Fibroblast of skin of abdomen (primary cell): ENCODE results near the gene ITGB5.
"Not testable (repeated sequence)": the region's sequence is repeated elsewhere in the genome, so short reads cannot be mapped to it uniquely, and the experiment has no call there.

ENCODE experiments used
- DNase-seq: peaks from one replicate; pipeline ENCODE4 v3.0.0-alpha.2; 2013

The ITGB5 gene

DNA sequence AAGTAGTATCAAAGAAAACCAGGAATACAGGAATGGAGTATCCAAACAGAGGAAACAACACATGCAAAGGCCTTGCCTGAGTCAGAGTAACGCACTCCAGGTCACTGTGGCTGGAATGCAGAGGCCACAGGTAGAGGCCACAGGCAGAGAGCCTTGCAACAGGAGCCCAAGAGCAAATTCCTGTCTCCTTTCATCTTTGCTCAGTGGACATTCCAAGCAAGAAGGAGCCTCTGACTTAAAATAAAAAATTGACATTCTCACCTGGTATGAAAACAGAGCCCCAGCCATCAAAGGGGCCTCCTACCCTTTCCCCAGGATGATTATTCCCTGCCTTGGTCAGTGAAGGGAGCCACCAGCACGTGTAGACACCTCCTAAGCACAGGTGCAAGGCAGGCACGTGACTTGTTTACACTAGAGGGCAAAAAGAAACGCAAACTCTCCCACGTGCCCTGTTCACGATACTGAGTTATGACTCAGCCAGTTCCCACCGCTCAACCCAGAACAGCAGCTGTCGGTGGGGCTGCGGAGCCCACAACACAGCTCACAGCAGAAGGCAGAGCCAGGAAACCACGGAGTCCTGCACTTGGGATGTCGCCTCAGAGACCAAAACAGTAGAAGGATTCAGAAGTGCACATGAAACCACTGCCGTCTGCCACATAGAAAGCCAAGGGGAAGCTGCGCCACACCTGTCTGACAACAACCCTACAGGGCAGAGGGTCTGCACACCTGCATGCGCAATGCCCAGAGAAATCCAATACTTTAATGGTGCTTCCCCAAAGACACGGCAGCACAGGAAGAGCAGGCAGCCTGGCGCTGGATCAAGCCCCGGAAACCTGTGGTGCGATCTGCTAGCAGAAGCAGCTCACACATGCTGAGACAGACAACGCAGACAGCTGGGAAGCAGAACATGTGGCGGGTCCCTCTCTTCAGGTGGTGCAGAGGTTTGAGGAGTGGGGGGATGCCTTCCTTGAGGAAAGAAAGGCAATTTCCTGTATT lies 52.1 kb downstream of the ITGB5 start:
- DNase-seq = peak; percentile 76

DNA sequence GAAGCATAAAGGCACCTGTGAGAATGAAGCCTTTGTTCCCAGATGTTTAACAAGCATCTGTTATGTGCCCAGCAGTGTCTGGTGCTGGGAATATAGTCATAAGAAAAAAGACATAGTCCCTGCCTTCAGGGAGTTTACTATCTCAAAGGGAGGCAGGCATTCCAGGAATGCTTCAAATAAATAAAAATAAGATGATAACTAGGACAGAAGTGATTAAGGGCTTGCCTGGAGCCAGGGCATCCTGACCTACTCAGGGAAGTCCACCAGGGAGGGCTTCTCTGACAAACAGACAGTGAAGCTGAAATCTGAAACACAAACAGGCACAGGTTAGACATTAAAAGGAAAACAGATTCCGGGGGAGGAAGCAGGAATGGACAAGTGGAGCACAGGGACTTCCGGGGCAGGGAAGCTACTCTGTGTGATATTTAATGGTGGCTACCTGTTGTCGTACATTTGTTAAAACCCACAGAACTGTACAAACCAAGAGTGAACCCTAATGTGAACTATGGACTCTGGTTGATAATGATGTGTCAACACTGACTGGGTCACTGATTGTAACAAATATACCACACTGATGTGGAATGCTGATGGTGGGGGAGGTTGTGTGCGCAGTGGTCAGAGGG lies 53.3 kb downstream of the ITGB5 start:
- no peak for DNase-seq

DNA sequence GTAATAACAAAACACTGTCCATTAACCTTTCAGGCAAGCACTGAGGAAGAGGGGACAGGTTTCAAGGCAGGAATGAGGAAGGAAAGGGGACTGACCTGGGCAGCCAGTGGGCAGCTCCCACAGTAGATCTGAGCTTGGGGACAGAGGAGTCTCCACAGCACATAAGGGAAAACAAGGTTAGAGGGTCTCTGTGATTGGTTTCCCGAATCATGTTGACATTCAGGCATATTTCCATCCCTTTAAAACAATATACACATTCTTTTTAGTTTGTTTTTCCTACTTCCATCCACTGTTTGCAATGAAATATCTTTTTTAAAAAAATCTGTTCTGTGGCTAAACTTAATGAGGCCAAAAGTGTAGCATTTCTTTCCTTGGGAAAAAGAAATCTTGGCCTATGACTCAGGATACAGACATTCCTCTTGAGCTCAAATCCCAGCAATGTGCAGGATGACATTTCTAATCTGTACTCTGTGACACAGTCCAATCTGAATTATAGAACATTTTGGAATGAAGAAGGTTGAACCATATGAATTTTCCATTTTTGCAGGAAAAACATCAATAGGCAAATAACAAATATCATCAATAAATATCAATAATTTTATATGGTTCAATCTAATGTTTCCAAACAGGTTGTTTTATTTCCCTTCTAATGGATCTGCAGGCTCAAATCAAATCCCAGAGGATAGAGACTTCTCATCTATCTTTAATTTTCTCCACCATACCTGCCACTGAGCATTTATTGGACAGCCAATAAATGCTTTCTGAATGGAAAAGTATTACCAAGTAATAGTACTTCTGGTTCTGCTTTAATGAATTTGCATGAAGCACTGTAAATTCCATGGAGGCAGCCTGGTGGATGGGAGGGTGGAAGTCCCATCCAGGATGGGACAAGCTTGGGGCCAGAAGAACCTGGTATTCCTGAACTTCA lies 54.1 kb downstream of the ITGB5 start:
- peak; percentile 83 for DNase-seq

DNA sequence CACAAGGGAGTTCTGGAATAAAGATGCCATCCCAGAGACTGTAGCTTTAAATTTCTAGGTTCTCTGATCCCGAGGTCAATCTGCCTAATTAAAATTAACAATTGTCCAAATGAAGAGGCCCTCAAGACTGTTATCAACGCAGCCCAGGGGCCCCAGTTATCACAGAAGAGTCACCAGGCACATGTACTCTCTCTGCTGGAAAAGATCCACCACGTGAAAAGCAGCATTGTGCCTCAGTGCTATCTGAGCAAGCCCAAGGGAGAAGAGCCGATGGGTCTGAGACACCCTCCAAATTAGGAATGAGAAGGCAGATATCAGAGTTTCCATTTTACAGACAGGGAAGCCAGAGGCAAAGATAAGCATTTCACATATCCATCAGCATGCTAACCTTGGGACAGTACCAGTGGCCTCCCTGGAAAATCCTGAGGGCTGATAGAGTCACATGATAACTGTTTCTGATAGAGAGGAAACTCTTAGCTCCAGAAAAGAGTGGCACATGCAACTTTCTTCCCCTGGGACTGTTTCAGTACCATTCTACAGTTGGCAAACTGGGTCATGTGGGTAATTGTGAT lies 55.5 kb downstream of the ITGB5 start:
- no peak for DNase-seq

DNA sequence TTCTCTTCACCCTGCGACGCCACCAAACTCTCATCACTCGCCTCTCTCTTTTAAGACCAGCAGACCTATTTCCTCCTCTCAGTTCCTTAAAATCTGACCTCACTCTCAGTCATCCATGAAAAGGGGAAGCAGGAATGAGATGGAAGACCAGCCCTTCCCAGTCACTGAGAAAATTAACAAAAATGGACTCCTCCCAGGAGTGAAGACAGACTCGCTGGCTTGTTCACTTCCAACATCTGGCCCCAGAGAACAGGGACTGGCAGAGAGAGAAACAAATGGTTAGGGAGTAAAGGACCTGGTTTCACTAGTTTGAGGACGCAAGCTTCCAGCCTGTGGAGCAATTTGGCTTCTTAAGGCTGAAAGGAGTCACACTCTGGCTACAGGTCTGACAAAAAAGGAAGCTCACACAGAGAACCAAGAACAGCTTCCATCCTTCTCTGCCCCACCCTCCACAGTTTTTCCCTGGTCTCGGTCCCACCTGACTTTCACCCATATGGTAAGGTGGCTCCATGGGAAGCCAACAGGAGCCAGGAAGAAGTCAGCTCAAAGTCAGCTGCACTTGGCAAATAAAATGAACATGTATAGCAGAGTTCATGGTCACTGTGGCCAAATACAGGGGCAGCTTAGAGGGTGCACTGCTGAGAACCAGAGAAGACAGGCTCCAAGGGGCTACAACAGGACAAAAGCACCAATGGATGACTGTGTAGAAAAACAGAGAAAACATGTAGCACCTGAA lies 57.2 kb downstream of the ITGB5 start:
- DNase-seq = no peak

DNA sequence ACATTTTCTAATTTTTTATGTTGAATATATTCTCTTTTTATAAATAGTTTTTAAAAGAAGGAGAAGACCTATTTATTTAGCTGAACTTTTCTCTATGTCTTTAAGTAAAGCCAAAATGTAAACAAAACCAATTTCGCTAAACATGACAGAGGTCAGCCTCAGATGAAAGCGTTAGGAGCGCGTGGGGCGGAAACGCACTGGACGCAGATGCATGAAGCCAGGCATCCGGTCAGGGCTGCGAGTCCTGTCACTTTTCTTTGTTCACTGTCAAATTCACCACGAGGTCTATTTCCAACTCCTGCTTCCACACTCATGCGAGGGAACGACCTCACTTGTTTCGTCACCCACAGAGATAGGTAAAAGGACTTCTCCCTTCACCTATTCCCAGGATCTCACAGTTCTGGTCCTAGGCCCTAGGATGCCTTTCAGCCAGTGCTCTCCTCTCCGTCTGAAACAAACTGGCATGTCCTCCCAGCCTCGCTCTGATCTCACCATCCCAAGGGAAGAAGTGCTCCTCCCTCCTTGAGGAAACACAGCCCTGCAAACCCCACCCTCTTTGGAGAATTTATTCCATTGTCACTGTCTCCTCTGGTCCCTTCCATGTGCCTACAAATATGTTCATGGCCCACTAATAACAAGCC lies 57.9 kb downstream of the ITGB5 start:
- DNase-seq = no peak

DNA sequence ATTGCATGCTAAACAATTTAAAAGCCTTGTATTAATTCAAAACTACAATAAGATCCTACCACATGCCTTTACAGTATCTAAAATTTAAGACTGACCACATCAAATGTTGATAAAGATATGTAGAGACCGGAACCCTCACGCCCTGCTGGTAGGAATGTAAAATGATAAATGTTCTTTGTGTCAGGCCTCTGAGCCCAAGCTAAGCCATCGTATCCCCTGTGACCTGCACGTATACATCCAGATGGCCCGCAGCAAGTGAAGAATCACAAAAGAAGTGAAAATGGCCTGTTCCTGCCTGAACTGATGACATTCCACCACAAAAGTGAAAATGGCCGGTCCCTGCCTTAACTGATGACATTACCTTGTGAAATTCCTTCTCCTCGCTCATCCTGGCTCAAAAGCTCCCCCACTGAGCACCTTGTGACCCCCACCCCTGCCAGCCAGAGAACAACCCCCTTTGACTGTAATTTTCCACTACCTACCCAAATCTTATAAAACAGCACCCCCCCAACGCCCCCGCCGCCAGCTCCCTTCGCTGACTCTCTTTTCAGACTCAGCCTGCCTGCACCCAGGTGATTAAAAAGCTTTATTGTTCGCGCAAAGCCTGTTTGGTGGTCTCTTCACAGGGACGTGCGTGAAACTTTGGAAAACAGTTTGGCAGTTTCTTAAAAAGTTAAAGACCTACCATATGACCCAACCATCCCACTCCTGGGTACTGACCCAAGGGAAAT lies 59.5 kb downstream of the ITGB5 start:
- not testable (repeated sequence) for DNase-seq

DNA sequence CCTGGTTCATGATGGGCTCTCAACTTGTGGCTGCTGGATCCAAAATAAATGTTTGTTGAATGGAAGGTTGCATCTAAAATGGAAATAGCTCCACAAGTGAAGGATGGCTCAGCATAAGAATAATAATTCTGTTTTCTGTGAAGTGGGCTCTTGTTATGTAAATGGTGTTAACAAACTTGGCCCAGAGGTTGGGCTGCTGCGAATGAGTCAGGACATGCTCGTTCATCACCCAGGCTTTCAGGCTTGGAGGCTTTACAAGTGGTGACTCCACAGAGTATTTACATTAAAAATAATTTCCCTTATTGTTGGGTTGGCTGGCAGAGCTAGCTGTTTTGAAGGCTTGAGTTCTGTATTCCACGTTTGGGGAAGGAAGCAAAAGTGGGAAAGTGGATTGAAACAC lies 60.5 kb downstream of the ITGB5 start:
- DNase-seq = peak; percentile 82

DNA sequence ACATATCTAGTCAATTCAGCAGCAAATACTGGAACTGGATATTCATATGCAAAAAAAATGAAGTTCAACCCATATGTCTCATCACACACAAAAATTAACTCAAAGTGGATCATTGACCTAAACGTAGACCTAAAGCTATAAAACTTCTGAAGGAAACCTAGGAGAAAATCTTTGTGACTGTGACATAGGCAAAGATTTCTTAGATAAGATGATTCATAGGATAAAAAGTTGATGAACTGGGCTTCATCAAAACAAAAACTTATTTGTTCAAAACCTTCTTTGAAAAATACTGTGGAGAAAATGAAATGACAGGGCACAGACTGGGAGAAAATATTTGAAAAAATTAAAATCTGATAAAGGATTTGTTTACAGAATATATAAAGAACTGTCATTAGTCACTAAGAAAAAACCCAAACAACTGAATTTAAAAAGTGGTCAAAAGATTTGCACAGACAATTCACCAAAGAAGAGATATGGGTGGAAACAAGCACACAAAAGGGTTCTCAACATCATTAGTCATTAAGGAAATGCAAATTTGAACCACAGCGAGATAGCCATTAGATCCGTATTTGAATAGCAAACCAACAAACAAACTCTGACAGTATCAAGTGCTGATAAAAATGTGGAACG lies 62.8 kb downstream of the ITGB5 start:
- DNase-seq = no peak

DNA sequence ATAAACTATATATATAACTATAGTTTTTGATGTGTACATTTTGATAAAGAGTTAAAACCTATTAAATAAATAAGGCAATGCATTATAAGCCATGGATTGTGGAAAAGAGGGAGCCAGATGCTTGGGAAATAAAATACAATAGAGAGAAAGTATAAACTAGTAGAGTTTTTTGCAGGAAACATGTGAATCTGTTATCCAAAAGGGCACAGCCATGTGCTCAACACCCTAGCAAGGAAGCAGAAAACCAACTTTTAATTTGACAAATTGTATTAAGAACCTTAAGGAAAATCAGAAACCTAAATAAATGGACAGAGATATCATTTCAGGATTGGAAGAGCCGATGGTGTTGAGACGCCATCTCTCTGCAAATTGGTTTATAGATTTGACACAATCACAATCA lies 63.5 kb downstream of the ITGB5 start:
- DNase-seq = no peak

DNA sequence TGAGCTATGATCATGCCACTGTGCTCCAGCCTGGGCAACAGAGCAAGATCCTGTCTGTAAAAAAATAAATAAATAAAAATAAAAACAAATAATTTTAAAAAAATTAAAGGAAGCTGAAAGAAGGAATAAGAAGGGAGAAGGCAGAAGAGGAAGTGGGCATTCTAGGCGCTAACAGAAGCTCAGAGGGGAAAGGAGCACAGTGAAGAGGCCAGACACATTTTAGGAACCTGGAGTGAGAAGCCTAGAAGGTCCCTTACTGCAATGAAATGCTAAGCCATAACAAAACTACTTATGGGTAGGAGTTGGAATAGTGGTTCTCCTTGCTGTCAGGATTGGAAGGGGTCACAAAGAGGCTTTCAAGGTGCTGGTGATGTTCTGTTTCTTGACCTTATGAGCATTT lies 64.0 kb downstream of the ITGB5 start:
- no peak for DNase-seq

DNA sequence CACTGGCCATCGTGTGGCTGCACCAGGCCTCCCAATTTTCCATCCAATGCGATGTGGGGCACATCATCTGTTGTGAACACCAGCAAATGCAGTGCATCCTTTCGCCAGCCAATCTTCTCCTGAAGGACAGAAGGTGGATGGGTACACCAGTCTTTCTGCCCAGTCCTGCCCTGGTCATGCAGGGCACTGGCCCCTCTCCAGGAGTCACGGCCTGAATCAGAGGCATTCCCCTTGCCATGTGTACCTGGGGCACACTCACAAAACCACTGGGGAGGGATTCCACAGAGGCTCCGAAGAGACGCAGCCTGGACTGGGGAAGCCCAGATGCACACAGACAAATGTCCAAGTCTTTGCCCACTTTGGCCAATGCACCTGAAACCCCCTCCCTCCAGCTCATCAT lies 65.8 kb downstream of the ITGB5 start:
- DNase-seq = no peak

DNA sequence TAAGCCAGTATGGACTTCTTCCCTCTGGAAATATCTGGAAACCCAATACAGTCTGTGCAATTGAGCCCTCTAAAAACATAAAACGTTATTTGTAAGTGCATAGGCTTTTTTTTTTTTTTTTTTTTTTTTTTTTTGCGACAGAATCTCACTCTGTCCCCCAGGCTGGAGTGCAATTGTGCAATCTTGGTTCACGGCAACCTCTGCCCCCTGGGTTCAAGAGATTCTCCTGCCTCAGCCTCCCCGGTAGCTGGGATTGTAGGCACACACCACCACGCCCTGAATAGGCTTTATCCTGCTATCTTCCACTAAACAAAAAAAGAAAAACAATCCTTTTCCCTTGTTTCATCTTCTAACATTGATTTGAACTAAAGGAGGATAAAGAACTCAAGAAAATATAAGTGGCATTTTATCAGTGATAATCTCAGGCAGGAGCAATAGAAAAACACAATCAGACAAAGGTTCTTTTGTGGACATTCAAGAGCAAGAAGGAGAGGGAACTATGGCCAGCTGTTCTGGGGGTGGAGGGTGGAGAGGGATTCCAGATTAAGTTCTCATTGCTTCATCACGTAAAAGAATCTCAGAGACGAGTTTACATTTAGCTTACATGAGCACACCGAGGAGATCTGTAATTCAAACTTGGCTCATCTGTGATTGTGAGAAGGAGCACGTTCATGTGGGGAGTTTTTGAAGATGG lies 68.6 kb downstream of the ITGB5 start:
- DNase-seq = peak; percentile 38

DNA sequence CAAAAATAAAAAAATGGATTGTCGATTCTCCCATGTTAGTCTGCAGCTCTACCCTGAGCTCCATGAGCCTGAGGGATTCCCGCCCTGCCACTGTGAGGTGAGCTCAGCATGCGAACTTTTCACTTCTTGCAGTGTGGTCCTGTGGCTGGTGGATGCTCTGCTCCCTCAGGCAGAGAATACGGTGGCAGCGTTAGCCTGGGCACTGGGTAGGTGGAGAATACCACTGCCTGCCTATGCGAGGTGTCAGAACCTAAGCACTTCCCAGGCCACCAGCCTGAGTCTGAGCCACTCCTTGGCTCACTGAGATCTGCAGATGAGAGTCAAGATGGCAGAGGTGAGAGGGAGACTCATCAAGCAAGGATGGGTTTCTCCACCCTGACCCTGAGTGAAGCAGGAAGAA lies 70.1 kb downstream of the ITGB5 start:
- DNase-seq = no peak

DNA sequence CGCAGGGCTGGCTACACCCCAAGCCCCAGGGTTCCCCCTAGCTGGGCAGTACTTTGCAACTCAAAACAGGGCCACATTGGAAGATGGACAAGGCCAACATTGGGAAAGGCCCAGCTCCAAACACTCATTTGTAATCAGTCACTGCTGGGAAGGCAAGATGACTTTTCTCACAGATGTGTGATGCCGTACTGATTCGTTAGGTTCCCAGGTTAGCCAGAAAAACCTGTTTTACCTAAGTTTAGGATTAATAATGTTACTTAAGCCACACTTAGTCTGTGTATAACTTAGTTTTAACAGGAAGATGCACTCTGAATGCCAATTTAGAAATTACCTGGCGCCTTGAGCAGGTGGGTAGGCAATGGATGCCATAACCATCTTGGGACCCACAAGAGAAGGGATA lies 71.0 kb downstream of the ITGB5 start:
- DNase-seq = no peak

DNA sequence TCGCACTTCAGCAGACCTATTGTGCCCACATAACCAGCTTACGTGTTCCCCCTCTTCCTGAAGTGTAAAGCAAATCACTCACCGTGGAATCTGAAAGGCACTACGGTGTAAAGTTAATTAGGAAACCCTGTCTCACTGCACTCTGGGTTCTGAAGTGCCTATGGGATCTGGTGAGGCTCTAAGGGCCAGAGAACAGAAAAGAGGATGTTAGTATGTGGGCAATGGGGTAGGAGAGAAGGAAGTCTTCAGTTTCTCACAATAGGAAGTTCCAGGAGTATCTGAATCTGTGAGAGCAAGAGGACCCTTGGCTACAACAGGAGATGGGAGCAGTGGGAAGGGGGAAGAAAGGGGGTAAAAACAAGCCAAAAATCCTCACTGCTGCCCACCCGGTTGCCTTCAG lies 71.4 kb downstream of the ITGB5 start:
- DNase-seq = no peak

DNA sequence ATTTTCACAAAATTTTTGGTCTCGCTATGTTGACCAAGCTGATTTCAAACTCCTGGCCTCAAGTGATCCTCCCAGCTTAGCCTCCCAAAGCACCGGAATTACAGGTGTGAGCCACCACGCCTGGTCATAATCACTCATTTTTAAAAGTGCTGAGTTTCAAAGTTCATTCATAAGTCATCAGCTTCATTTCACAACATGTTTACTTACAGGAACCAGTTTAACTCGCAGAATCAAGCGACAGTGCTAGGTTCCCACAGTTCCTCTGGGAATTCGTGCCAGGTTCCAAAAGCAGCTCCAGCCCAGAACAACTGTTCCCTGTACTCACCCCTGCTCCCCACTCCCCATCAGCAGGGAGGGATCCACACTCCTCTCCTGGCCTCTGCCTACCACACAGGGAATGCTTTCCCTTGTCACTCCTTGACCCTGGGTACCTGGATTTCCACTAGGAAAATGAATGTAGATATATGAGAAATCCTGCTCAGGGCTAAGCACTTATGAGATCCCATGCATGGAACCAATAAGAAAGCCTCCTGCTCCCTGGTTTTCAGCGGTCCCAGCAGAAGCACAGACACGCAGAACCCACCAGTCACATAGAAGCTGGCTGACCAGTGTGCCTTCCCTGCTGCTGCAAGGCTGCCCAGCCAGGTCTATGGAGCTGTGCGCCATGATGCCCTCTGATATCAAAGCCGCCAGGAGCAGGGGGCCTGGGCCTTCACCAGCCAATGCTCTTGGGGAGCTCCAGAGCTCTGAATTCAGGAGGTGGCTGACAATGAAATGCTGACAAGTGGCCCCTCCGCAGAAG lies 72.3 kb downstream of the ITGB5 start:
- DNase-seq = no peak

DNA sequence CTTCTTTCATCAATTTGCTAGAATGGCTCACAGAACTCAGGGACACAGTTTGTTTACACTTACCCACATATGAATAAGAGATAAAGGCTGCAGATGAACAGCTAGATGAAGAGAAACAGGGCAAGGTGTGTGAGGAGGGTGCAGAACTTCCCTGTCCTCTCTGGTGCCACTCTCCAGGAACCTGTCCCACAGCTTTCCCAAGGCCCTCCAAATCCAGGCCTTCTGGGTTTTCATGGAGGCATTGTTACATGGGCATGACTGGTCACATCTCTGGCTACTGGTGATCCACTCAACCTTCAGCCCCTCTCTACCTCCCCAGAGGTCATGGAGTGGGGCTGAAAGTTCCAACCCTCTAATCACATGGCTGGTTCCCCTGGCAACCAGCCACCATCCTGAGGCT lies 73.6 kb downstream of the ITGB5 start:
- no peak for DNase-seq
